ENCODE data around the gene ASXL2.
"Not testable (repeated sequence)": the region's sequence is repeated elsewhere in the genome, so short reads cannot be mapped to it uniquely, and the experiment has no call there.

Gene ASXL2

GRCh38 chr2:25891672-25892071 lies 13.4 kb upstream of the ASXL2 start:
- DNase-seq: no peak

- no peak for DNase-seq
Measured at GRCh38 chr2:25887624-25888242, 9.4 kb upstream of the ASXL2 start.

DNA sequence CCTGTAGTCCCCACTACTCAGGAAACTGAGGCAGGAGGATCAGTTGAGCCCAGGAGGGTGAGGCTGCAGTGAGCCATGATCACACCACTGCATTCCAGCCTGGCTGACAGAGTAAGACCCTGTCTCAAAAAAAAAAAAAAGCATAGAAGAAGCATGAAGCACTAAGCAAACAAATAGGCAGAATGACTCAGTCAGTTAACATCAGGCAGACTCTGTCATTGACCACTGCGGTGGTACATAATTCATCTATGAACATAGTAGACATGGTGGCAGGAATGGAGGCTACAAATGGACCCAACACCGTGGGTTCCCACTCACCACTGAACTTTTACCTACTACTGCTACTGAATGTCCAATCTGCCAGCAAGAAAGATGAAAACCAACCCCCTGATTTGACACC lies 7.6 kb upstream of the ASXL2 start:
- no peak for DNase-seq

- DNase-seq: no peak
Measured at GRCh38 chr2:25881764-25882163, 3.5 kb upstream of the ASXL2 start.

DNA sequence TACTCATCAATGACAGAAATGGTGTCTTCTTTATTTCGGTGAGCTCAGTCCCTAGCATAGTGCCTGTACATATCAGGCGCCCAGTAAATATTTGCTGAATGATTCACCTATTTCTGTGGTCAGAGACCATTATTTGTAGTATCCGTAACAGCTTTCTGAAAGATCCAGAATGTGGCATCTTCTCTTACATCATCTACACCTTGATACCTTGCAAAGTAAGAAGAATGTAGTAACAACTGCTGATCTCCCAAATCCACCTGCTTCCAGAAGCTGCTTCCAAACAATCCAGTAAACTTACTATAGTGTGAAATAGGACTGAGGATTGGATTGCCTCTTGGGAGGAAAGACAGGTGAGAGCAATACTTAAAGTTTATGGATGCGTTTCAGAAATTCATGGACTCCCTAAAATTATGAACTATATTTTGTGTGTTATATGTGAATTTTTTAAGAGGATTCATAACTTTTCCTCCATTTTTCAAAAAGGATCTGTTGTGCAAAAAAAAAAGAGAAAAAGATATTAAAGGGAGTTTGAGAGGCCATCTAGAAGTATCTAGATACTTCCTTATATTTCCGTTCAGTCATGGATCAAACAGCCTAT lies 945 bp upstream of the ASXL2 start:
- DNase-seq: no peak

GRCh38 chr2:25877431-25878360 lies 591 bp downstream of the ASXL2 start:
- DNase-seq: peak in 11 of 14 donors; percentile 28 to 77 (median 60)

DNA sequence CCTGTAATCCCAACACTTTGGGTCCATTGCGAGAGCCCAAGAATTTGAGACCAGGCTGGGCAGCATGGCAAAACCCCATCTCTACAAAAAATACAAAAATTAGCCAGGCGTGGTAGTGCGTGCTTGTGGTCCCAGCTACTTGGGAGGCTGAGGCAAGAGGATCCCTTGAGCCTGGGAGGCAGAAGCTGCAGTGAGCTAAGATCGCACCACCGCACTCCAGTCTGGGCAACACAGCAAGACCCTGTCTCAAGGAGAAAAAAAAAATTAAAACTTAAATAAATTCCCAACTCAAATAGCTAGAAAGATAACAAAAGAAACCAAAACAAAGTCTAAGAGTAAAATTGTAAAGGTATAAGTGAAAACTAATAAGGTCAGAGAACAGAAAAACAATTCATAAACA lies 6.2 kb downstream of the ASXL2 start:
- DNase-seq: no peak

DNA sequence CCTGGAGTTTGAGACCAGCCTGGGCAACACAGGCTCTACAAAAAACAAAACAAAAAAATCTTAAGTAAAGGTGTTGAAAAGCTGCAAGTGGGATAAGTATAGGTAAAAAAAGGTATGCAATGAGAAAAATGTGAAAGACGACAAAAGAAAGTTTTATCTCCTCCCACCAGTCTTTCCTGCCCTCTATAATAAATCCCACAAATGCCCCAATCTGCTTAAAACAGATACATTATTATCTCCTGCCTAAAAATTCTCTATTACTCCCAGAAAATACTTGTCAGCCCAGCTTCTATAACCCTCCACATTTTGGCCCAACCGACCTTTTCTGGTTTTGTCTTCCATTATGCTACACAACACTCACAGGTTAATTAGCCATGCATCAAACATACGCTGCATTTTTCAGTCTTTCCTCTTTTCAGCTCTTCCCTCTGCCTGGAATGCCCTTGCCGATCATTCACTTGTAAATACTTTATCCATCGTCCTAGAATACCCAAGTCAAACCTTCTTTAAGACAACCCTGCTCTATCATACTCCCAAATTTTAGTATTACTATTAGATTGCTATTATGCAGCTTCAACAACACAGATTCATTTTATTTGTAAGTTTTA lies 10.8 kb downstream of the ASXL2 start:
- DNase-seq: no peak

GRCh38 chr2:25856377-25856776 lies 21.9 kb downstream of the ASXL2 start:
- DNase-seq: no peak

DNA sequence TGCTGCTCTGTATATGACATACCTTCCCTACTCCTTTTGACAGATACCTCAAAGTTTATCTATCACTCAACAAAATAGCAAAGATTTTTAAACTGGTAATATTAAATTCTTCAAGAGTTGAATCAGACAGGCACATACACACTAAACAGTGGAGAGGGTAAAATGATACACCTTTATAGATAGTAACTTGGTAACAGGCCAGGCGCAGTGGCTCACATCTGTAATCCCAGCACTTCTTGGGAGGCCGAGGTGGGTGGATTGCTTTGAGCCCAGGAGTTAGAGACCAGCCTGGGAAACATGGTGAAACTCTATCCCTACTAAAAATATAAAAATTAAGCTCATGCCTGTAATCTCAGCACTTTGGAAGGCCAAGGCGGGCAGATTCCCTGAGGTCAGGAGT lies 23.2 kb downstream of the ASXL2 start:
- DNase-seq: no peak

GRCh38 chr2:25854613-25855012 lies 23.7 kb downstream of the ASXL2 start:
- DNase-seq: no peak

- DNase-seq: no peak
Measured at GRCh38 chr2:25853038-25853638, 25.1 kb downstream of the ASXL2 start.

DNA sequence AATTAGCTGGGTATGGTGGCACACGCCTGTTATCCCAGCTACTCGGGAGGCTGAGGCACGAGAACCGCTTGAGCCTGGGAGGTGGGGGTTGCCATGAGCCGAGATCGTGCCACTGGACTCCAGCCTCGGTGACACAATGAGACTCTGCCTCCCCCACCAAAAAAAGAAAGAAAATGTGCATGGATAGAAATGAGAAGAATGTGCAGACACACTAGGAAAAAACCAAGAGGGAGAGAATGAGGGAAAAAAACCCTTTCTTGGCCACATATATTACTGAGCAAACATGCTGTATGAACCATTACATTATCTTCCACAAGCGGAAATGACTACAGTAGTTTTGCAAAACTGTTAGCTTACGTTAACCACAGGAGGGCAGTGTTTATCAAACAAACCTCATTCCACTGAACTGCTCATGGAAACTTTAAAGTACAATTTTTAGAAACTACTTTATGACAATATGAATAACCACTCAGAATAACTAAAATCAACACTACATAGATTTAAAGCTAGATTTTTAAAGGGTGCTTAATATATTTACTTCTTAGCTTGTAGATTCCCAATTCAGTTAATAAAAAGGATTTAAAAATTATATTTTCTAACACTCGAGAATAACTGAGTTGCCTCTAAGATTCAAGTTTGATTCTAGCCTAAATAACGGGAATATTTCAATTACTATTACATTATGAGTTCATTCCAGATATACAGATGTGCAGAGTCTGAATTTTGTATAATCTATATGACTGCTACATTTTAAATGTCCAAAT lies 26.4 kb downstream of the ASXL2 start:
- peak in 1 of 14 donors; percentile 16 for DNase-seq

DNA sequence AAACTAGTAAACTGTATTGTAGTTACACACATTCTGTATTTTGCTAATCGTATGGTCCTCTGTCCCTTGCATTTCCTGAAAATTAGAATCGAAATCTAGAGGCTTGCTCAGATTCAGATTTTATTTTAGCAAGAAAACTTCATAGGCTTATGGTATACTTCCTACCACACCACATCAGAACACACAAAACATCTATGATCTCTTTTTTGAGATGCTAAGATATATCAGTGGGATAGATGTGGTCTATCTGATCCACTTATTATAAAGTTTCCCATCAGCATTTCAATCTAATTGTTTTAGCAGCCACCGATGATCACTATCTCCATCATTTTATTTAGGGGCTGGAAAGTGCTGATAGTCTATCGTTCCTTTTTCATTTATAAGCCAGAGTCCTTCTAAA lies 27.9 kb downstream of the ASXL2 start:
- DNase-seq: not testable (repeated sequence)

DNA sequence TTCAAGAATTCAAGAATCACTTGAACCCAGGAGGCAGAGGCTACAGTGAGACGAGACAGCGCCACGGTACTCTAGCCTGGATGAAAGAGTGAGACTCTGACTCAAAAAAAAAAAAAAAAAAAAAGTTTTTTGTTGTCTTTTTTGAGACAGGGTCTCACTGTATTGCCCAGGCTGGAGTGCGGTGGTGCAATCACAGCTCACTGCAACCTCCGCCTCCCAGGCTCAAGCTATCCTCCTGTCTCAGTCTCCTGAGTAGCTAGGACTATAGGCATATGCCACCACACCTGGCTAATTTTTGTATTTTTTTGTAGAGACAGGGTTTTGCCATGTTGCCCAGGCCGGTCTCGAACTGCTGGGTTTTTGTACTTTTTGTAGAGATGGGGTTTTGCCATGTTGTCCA lies 28.9 kb downstream of the ASXL2 start:
- not testable (repeated sequence) for DNase-seq

DNA sequence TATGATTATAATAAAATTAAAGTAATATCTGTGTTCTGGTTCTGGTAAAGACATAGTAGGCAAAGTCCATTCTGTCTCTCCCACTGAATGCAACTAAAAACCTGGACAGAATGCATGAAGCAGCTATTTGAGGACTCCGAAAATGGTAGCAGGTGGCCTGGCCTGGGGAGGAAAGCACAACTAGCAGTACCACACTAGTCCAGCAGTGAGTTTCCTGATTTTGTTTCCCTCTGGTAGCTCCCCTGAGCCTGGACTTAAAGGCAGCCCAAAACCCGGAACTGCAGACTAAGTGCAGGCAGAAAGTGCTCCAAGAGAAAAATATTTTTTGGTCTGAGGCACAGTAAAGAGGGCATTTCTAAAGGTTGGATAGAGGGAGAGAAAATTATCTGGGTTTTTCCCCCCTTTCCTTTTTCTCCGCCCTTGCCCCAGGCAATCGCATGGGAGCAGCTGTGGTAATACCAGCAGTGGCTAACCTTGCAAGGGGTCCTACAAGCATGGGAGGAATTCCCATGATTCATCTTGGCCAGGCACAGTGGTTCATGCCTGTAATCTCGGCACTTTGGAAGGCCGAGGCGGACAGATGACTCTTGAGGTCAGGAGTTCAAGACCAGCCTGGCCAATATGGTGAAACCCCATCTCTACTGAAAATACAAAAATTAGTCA lies 32.3 kb downstream of the ASXL2 start:
- no peak for DNase-seq

GRCh38 chr2:25844089-25844488 lies 34.2 kb downstream of the ASXL2 start:
- DNase-seq: no peak

DNA sequence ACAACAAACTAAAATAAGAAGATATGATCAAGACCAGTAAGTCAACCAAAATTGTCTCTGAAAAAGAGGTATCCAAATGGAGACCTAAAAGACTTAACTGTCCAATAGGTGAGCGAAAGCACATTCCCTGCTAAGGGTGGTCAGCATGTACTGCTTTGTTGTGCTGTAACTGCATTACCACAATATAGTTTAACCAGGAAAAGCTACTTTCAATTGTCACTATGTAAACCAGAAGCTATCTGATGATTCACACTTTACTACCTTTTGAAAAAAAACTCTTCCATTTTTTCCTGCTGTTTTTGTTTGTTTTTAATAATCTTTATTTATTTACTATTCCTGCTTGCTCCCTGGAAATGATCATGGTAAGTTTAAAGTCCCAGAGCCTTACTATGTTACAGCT lies 36.1 kb downstream of the ASXL2 start:
- no peak for DNase-seq

DNA sequence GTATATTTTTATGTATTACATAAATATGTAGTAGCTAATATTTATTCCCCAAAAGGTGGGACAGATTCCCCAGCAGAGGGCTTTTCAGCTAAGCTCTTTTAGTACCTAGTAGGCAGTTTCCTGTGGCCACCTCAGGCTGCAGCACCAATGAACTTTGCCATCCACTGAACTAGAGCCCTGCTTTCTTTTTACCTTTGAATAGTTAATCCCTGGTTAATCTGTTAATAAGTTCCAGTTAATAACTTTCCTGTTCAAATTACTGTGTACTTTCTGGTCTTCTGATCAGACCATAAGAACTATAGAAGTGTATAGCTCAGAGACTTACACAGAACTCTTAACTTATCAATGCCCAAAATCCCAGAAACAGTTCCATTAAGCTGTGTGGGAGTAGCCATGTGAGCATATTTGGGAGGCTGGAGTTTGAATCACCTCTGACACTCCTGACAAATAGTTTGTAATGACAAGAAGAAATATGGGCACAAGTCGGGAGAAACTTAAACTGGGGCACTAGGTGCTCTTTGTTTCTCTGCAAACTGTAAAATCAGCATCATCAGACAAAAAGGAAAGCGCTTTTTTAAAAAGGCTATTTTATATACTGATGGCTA lies 40.0 kb downstream of the ASXL2 start:
- DNase-seq: no peak

GRCh38 chr2:25835906-25836305 lies 42.4 kb downstream of the ASXL2 start:
- peak in 1 of 14 donors; percentile 74 for DNase-seq

- DNase-seq: no peak
Measured at GRCh38 chr2:25833566-25833965, 44.7 kb downstream of the ASXL2 start.
